ENCODE measurements around the gene EFNA1.
"Not testable (repeated sequence)": the region's sequence is repeated elsewhere in the genome, so short reads cannot be mapped to it uniquely, and the experiment has no call there.

The EFNA1 gene

GRCh38 chr1:155137154-155137949 lies 9.7 kb downstream of the EFNA1 start:
- DNase-seq (ENCODE audit: insufficient read length, low spot score) (no peak), FAIRE-seq (no peak)

DNA sequence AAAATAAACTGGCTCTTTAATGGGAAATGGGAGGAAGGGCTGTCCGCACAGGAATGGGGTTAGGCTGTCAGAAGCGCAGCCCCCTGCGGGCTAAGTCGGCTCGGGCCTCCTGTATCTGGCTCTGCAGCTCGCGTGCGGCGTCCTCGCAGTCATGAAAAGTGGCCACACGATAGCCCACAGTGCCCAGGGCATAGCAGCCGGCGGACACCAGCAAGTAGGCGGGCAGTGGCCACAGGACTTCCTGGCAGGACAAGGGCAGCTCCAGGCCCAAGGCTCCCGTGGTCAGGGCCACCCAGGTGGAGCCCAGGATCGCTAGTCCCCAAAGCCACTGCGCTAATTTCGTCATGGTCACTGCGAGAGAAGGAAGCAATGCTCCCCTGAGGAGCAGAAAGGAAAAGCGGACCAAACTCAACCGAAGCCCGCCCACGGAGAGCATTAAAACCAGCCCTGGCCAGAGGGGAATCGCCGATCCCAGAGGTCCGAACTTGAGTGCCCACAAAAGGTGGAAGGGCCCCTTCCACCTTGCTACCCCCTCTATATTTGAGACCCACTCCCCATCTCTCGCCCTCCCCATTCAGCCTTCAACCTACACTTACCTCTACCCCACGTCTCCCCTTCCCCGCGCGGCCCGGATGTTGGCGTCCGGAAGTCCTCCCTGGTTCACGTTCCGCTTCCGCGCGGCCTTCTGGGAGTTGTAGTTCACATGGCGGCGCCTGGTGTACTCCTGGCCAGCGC lies 12.4 kb downstream of the EFNA1 start, which contains the start of gene DPM3:
Gene DPM3, minus strand, starts transcription at position 637 of the 735 bp plus-strand sequence. Its CDS starts 291 bp downstream, at position 346.
- DNase-seq (ENCODE audit: insufficient read length, low spot score) = peak; percentile 81
- FAIRE-seq = no peak

GRCh38 chr1:155140630-155140953 lies 12.9 kb downstream of the EFNA1 start:
- DNase-seq (ENCODE audit: insufficient read length, low spot score) (no peak), FAIRE-seq (no peak)

GRCh38 chr1:155141749-155142148 lies 14.1 kb downstream of the EFNA1 start:
- DNase-seq (ENCODE audit: insufficient read length, low spot score) (no peak), FAIRE-seq (no peak)

DNA sequence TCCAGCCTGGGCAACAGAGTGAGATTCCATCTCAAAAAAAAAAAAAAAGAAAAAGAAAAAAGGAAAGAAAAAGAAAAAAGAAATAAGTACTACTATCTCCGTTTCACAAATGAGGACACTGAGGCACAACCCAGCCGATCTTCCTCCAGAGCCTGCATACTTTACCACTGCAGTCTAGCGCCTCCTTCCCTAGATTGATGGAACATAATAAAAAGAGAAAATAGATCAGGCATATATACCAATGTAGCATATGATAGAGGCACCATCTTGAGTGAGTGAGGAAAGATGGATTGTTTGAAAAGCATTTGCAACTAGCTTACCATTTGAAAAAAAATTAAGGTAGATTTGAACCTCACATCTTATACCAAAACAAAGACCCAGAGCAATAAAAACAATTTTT lies 17.8 kb downstream of the EFNA1 start:
- DNase-seq (ENCODE audit: insufficient read length, low spot score) = no peak
- FAIRE-seq = no peak

GRCh38 chr1:155155996-155156643 lies 28.4 kb downstream of the EFNA1 start:
- FAIRE-seq; DNase-seq (ENCODE audit: insufficient read length, low spot score): not testable (repeated sequence)

- DNase-seq (ENCODE audit: insufficient read length, low spot score) (no peak), FAIRE-seq (no peak)
These were observed 31.3 kb downstream of the EFNA1 start for GRCh38 chr1:155158991-155159390.

- no peak for FAIRE-seq
These were observed 32.5 kb downstream of the EFNA1 start for GRCh38 chr1:155160128-155160527.

DNA sequence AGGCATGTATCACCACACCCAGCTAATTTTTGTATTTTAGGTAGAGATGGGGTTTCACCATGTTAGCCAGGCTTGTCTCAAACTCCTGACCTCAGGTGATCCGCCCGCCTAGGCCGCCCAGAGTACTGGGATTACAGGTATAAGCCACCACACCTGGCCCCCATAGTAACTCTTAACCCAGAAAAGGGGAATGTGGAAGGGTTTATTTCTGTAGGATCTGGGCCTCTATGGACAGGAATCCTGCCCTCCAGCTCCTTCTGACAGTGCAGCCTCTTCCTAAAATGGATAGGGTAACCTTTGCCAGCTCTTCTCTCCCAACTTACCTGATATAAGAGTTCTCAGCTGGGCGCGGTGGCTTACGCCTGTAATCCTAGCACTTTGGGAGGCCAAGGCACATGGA lies 35.0 kb downstream of the EFNA1 start:
- FAIRE-seq; DNase-seq (ENCODE audit: insufficient read length, low spot score): not testable (repeated sequence)

More at GRCh38 chr1:155160128-155160527, 32.5 kb downstream of the EFNA1 start:
- DNase-seq (ENCODE audit: insufficient read length, low spot score) = no peak

GRCh38 chr1:155163785-155164184 lies 36.1 kb downstream of the EFNA1 start:
- not testable (repeated sequence) for FAIRE-seq

GRCh38 chr1:155164625-155165024 lies 36.9 kb downstream of the EFNA1 start:
- not testable (repeated sequence) for DNase-seq (ENCODE audit: insufficient read length, low spot score); FAIRE-seq

More at GRCh38 chr1:155163785-155164184, 36.1 kb downstream of the EFNA1 start:
- not testable (repeated sequence) for DNase-seq (ENCODE audit: insufficient read length, low spot score)

- FAIRE-seq (no peak), DNase-seq (ENCODE audit: insufficient read length, low spot score) (no peak)
These were observed 38.4 kb downstream of the EFNA1 start for GRCh38 chr1:155166051-155166470.

DNA sequence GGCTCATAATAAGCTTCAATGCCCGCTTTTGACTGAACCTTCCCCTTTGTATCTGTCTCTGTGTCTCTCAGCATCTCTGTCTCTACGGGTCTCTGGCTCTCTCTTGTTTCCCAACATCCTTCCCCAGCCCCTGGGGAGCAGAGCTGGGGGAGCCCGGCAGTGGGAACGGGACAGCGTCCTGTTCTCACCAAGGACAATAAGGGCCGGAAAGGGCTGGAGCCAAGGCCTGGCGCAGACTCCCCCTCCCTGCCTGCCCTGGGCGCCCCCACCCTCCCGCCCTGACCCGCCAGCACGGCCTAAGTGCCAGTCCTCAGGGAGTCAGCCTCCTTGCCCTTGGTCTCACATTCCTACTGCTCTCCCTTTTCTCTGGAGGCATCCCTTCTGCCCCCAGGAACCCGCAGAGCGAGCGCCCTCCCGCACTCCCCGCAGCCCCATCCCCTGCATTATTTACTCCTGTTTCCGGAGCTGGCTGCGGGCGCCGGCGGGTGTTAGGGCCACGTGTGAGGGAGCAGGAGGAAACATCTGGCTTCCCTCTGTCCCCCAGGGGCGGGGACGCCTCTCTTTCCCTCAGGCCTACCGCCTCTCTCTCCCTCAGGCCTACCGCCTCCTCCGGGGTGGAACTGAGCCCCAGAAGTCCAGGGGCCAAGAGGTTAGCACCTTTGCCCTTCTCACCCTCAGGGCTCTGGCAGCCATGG lies 38.9 kb downstream of the EFNA1 start:
- no peak for DNase-seq (ENCODE audit: insufficient read length, low spot score)
- no peak for FAIRE-seq

DNA sequence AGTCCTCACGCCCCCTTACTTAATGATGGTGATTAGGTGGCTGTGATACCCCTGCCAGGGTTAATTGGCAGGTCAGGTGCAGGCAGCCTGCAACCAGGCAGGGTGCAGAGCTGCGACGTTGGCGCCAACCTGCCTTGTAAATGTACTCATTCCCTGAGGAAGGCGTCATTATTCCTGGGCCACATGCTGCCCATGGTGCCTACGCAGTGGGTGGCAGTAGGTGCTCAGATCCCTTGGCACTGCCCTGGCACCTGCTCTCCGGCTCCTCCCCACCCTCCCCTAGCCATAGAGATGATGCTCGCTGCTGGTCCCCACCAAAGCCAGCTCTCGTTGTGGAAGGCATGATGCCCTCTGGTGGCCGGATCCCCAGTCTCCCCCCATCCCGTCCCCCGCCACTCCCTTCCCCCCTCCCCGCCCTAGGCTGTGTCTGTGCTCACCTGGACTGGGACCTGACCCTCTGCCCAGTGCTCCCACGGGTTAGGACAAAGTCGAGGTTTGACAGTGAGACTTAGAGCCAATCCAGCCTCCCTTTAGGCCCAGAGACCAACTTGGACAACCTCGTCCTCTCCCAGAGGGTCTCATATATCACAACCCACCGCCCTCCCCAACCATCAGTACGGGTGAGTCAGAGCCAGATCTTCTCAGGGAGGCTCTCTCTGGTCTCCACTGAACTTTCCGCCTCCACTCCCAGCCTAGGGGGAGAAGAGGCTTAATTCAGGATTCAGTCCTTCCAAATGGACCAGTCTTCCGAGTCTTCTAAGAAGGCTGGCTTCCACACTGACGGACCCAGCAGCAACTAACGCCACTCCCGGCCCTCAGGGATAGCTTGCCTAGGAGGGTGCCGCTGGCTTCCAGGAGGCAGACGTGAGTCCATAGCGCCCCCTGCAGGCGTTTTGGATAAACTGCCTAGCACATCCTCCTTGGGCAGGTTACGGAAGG lies 39.8 kb downstream of the EFNA1 start:
- peak; percentile 9 for FAIRE-seq
- peak; percentile 81 for DNase-seq (ENCODE audit: insufficient read length, low spot score)

DNA sequence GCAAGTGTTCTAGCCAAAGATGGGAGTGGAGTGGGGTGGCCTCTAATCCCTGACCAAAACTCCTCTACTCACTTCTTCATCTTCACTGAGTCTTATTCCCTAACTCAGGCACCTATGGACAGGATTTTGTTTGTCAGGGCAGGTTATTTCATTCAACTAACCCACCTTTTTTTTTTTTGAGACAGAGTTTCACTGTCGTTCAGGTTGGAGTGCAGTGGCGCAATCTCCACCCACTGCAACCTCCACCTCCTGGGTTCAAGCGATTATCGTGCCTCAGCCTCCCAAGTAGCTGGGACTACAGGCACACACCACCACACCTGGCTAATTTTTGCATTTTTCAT lies 40.4 kb downstream of the EFNA1 start:
- FAIRE-seq; DNase-seq (ENCODE audit: insufficient read length, low spot score): not testable (repeated sequence)

- FAIRE-seq (no peak), DNase-seq (ENCODE audit: insufficient read length, low spot score) (no peak)
These were observed 41.0 kb downstream of the EFNA1 start for GRCh38 chr1:155168456-155169210.

GRCh38 chr1:155169541-155169940 lies 41.9 kb downstream of the EFNA1 start:
- DNase-seq (ENCODE audit: insufficient read length, low spot score) = no peak
- no peak for FAIRE-seq

DNA sequence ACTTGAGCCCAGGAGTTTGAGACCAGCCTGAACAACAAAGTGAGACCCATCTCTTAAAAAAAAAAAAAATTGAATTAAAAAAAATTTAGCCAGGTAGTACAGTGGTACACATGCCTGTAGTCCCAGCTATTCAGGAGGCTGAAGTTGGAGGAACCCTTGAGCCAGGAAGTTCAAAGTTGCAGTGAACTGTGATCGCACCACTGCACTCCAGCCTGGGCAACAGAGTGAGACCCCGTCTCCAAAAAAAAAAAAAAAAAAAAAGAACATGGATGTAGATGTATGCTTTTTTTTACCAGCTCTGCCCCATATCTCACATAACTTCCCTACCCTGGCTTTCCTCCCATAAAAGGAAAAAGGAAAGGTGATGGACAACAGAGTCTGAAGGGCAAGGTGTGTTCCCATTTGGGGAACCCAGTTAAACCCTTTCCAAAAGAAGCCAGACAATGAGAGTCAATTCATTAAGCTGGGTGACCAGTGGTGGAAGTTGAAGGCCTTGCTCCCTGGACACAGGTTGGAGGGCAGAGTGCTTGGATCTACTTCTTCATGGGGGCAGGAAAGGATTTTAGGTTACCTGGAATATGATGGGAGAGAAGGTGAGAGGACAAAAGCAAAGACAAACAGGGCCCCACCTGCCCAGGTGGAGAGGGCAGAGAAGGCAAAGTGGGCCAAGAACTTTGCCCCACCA lies 42.6 kb downstream of the EFNA1 start:
- FAIRE-seq = no peak
- DNase-seq (ENCODE audit: insufficient read length, low spot score) = no peak
